Stomach smooth muscle (tissue), 2 donors: ENCODE results near the gene TAF1C.
"Not testable (repeated sequence)": the region's sequence is repeated elsewhere in the genome, so short reads cannot be mapped to it uniquely, and the experiment has no call there.

Source experiments
- H3K27ac ChIP-seq: one replicate; pipeline ENCODE4 v1.7.0; 2013; ENCODE audit warnings: mild to moderate bottlenecking, low read length, inconsistent platforms
- H3K27me3 ChIP-seq, 2 donors: one replicate each; pipeline ENCODE4 v1.7.0; 2013; ENCODE audit warnings: low read length in 2 of 2; ENCODE audit not compliant: insufficient read depth in 2 of 2, control insufficient read depth in 1 of 2
- H3K36me3 ChIP-seq, 2 donors: one replicate each; pipeline ENCODE4 v1.7.0; 2013; ENCODE audit warnings: low read length in 2 of 2; ENCODE audit not compliant: control insufficient read depth in 2 of 2, insufficient read depth in 2 of 2
- H3K4me1 ChIP-seq: one replicate; pipeline ENCODE4 v1.7.0; 2013; ENCODE audit warnings: low read length; ENCODE audit not compliant: control insufficient read depth, insufficient read depth
- H3K4me3 ChIP-seq, 2 donors: one replicate each; pipeline ENCODE4 v1.7.0; 2013; ENCODE audit warnings: low read length in 2 of 2
- H3K9ac ChIP-seq, 2 donors: one replicate each; pipeline ENCODE4 v1.7.0; 2013; ENCODE audit warnings: low read length in 2 of 2, mild to moderate bottlenecking in 1 of 2
- H3K9me3 ChIP-seq, 2 donors: one replicate each; pipeline ENCODE4 v1.7.0; 2013; ENCODE audit warnings: low read length in 2 of 2; ENCODE audit not compliant: control insufficient read depth in 2 of 2
- donor health status: healthy.
- donor health status: Pancreatic carcinoma.

TAF1C gene

DNA sequence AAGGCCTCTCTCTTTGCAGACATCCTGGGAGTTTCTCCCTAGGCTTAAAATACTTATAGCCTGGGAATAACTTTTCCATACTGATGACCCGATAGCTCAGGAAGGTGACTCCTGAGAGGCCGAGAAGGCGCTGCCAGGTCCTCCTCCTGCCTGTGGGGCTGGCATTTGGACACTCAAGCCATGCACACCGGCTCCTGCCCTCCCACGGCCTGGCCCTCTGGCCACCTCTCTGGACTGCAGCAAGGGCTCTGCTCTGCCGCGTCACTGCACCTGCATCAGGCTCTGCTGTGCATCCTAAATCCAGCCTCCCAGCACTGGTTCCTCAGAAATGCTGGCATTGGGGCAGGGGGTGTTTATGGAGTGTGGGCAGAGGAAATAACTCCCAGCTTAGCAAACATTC lies 38.7 kb upstream of the TAF1C start:
- H3K4me3 ChIP-seq, result no peak overlapping the region
- peaks cover 9% of the 10 kb centered on the region for H3K4me1 ChIP-seq

GRCh38 chr16:84225126-84225525 lies 38.3 kb upstream of the TAF1C start:
- peaks cover 0 to 7% of the 10 kb centered on the region in 2 donors for H3K27me3 ChIP-seq
- H3K27ac ChIP-seq, result no peak overlapping the region
- no peaks in the 10 kb centered on the region for H3K36me3 ChIP-seq
- H3K9ac ChIP-seq, result no peak overlapping the region
- no peak overlapping the region for H3K4me3 ChIP-seq
- H3K4me1 ChIP-seq, result peaks cover 9% of the 10 kb centered on the region
- no peaks in the 10 kb centered on the region for H3K9me3 ChIP-seq

More for the DNA sequence above, 38.7 kb upstream of the TAF1C start:
- no peak overlapping the region for H3K27ac ChIP-seq
- H3K9ac ChIP-seq, result no peak overlapping the region
- H3K9me3 ChIP-seq, result no peaks in the 10 kb centered on the region
- H3K36me3 ChIP-seq, result no peaks in the 10 kb centered on the region
- peaks cover 0 to 7% of the 10 kb centered on the region in 2 donors for H3K27me3 ChIP-seq

GRCh38 chr16:84224554-84224953 lies 37.7 kb upstream of the TAF1C start:
- peaks cover 9% of the 10 kb centered on the region for H3K4me1 ChIP-seq
- H3K27me3 ChIP-seq, result peaks cover 0 to 7% of the 10 kb centered on the region in 2 donors
- no peak overlapping the region for H3K4me3 ChIP-seq
- no peak overlapping the region for H3K27ac ChIP-seq
- H3K36me3 ChIP-seq, result no peaks in the 10 kb centered on the region
- no peak overlapping the region for H3K9ac ChIP-seq
- no peaks in the 10 kb centered on the region for H3K9me3 ChIP-seq

- Histone ChIP-seq H3K9ac (no peak overlapping the region), H3K4me1 (peaks cover 6% of the 10 kb centered on the region), H3K4me3 (no peak overlapping the region)
These were observed 36.6 kb upstream of the TAF1C start for GRCh38 chr16:84223456-84223855.

DNA sequence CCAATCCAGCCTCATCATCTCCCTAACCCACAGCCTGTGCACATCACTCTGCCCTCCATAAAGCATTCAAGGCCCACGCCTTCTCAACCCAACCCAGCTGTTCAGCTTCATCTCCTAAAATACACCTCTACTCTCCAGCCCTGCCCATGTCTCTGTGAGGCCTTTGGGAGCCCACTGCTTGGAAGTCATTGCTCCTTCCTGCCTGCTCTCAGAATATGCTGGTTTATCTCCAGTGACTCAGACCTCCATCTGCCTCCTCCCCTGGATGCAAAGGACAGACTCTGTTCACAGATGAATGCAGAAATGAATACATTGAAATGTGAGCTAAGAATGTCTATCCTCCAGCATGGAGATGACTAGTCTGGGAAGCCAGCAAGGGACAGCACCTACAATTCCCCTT lies 34.0 kb upstream of the TAF1C start:
- H3K27me3 ChIP-seq, result peaks cover 0 to 5% of the 10 kb centered on the region in 2 donors
- no peaks in the 10 kb centered on the region for H3K4me1 ChIP-seq
- no peak overlapping the region for H3K27ac ChIP-seq
- no peaks in the 10 kb centered on the region for H3K9me3 ChIP-seq
- H3K36me3 ChIP-seq, result no peaks in the 10 kb centered on the region
- H3K4me3 ChIP-seq, result no peak overlapping the region
- no peak overlapping the region for H3K9ac ChIP-seq

More at GRCh38 chr16:84223456-84223855, 36.6 kb upstream of the TAF1C start:
- Histone ChIP-seq H3K9me3 (no peaks in the 10 kb centered on the region), H3K27ac (no peak overlapping the region), H3K27me3 (peaks cover 0 to 7% of the 10 kb centered on the region in 2 donors), H3K36me3 (no peaks in the 10 kb centered on the region)

DNA sequence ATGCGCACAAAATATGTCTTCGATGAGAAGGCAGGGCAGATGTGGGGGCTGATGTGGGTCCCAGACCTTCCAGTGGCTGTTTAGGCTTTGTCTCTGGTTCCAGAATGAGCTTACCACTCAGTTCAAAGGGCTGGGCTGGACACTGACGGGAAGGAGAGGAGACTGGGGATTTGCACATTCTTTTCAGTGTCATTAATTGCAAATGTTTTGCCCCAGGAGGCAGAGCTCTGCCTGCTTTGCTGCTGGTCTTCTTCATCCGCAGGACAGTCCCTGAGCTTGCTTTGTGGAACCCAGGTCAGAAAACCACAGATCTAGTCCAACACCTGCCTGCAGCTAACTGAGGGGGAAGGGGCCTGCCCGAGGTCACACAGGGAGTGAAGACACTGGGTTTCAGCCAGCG lies 32.1 kb upstream of the TAF1C start:
- H3K27me3 ChIP-seq, result peaks cover 0 to 2% of the 10 kb centered on the region in 2 donors
- H3K9me3 ChIP-seq, result no peaks in the 10 kb centered on the region
- no peaks in the 10 kb centered on the region for H3K4me1 ChIP-seq
- H3K27ac ChIP-seq, result no peak overlapping the region
- H3K4me3 ChIP-seq, result no peak overlapping the region
- no peak overlapping the region for H3K9ac ChIP-seq
- no peaks in the 10 kb centered on the region for H3K36me3 ChIP-seq

- Histone ChIP-seq H3K9ac (no peak overlapping the region), H3K36me3 (no peaks in the 10 kb centered on the region), H3K27ac (no peak overlapping the region), H3K4me3 (no peak overlapping the region), H3K27me3 (peaks cover 0 to 2% of the 10 kb centered on the region in 2 donors), H3K9me3 (no peaks in the 10 kb centered on the region), H3K4me1 (no peaks in the 10 kb centered on the region)
These were observed 31.4 kb upstream of the TAF1C start for GRCh38 chr16:84218176-84218823.

GRCh38 chr16:84216144-84216543 lies 29.3 kb upstream of the TAF1C start:
- not testable (repeated sequence) for H3K4me1 ChIP-seq, H3K9me3 ChIP-seq, H3K9ac ChIP-seq

GRCh38 chr16:84215531-84215930 lies 28.7 kb upstream of the TAF1C start:
- H3K9me3 ChIP-seq, result no peaks in the 10 kb centered on the region
- no peak overlapping the region for H3K27ac ChIP-seq
- H3K27me3 ChIP-seq, result peaks cover 0 to 2% of the 10 kb centered on the region in 2 donors
- H3K36me3 ChIP-seq, result no peaks in the 10 kb centered on the region
- H3K4me1 ChIP-seq, result no peaks in the 10 kb centered on the region
- H3K4me3 ChIP-seq, result no peak overlapping the region
- no peak overlapping the region for H3K9ac ChIP-seq

More at GRCh38 chr16:84216144-84216543, 29.3 kb upstream of the TAF1C start:
- not testable (repeated sequence) for H3K27ac ChIP-seq, H3K36me3 ChIP-seq, H3K4me3 ChIP-seq, H3K27me3 ChIP-seq

GRCh38 chr16:84214451-84215066 lies 27.7 kb upstream of the TAF1C start:
- Histone ChIP-seq H3K36me3 (no peaks in the 10 kb centered on the region), H3K4me3 (no peak overlapping the region), H3K9me3 (no peaks in the 10 kb centered on the region), H3K4me1 (no peaks in the 10 kb centered on the region), H3K27me3 (peaks cover 0 to 2% of the 10 kb centered on the region in 2 donors), H3K27ac (no peak overlapping the region), H3K9ac (no peak overlapping the region)

DNA sequence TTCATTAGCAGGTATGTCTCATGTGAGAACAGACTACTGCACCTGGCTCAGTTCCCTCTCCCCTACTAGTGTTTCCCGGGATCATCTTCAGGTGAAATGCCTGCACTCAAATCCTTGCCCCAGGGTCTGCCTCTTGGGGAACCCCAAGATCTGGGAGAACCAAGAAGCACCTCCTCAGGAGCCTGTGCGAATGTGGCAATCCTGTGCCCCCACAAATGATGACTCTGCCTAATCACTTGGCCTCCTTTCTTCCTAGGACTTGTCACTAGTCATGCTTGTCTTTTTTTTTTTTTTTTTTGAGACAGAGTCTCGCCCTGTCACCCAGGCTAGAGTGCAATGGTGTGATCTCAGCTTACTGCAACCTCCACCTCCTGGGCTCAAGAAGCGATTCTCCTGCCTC lies 25.8 kb upstream of the TAF1C start:
- no peaks in the 10 kb centered on the region for H3K4me1 ChIP-seq
- H3K36me3 ChIP-seq, result no peaks in the 10 kb centered on the region
- no peak overlapping the region for H3K27ac ChIP-seq

More for the DNA sequence above, 25.8 kb upstream of the TAF1C start:
- no peak overlapping the region for H3K4me3 ChIP-seq
- peaks cover 0 to 2% of the 10 kb centered on the region in 2 donors for H3K27me3 ChIP-seq
- H3K9me3 ChIP-seq, result no peaks in the 10 kb centered on the region
- no peak overlapping the region for H3K9ac ChIP-seq
